Measurements from ENCODE around the gene SHC3. TPM values are rescaled to one million over a fixed set of nuclear protein-coding genes. Genes with fewer than 3 reads are reported as not detected.

The SHC3 gene
- total RNA-seq, 6 donors from 2014 or later = 11.0 to 22.0 (median 14.0) TPM

GRCh38 chr9:89153232-89154017 is 25.2 kb downstream of the SHC3 start:
- no peak for TF ChIP-seq POLR2AphosphoS5 (IDR thresholded peaks at IDR 0.05)
- no peak for TF ChIP-seq EP300 (IDR thresholded peaks at IDR 0.05)
- TF ChIP-seq POLR2A (IDR thresholded peaks at IDR 0.05) = no peak
- no peak for TF ChIP-seq CTCF (IDR thresholded peaks at IDR 0.05)
- H3K36me3 ChIP-seq = no peaks in the 10 kb centered on the region
- WGBS, 2 donors = 66 to 78% methylated on average over 10 to 14 of the region's 14 CpGs
- no peak overlapping the region for H3K4me3 ChIP-seq
- ATAC-seq (ENCODE audit: low FRiP score in 2 of 2) = peak; percentile 58 to 75
- peak in 1 of 2 donors; percentile 56 for DNase-seq
- H3K27ac ChIP-seq = no peak overlapping the region
- H3K27me3 ChIP-seq = no peaks in the 10 kb centered on the region
- peaks cover 0 to 9% (median 0%) of the 10 kb centered on the region in 4 donors for H3K4me1 ChIP-seq
- H3K9me3 ChIP-seq = no peaks in the 10 kb centered on the region

DNA sequence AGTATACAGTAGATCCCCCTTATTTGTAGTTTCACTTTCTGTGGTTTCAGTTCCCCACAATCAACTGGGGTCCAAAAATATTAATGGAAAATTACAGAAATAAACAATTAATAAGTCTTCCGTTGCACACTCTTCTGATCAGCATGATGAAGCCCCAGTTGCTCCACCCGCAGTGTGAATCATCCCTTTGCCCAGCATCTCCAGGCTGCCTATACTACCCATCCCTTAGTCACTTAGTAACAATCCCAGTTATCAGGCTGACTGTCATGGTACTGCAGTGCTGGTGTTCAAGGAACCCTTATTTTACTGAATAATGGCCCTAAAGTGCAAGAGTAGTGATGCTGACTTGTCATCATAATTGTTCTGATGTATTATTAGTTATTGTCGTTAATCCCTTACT is 28.9 kb downstream of the SHC3 start:
- no peaks in the 10 kb centered on the region for H3K9me3 ChIP-seq
- TF ChIP-seq CTCF (IDR thresholded peaks at IDR 0.05) = no peak
- TF ChIP-seq POLR2A (IDR thresholded peaks at IDR 0.05) = no peak
- TF ChIP-seq POLR2AphosphoS5 (IDR thresholded peaks at IDR 0.05) = no peak
- TF ChIP-seq EP300 (IDR thresholded peaks at IDR 0.05) = no peak
- H3K27ac ChIP-seq = no peak overlapping the region
- no peak overlapping the region for H3K4me3 ChIP-seq
- peaks cover 0 to 9% (median 0%) of the 10 kb centered on the region in 4 donors for H3K4me1 ChIP-seq
- no peaks in the 10 kb centered on the region for H3K27me3 ChIP-seq
- WGBS, 2 donors = 90 to 93% methylated on average over 3 of the region's 3 CpGs
- DNase-seq (no peak), ATAC-seq (ENCODE audit: low FRiP score in 2 of 2) (no peak)
- H3K36me3 ChIP-seq = no peaks in the 10 kb centered on the region

GRCh38 chr9:89145097-89145496 is 33.5 kb downstream of the SHC3 start:
- DNase-seq = no peak
- H3K27ac ChIP-seq = no peak overlapping the region
- peaks cover 0 to 2% (median 0%) of the 10 kb centered on the region in 4 donors for H3K4me1 ChIP-seq
- no peak overlapping the region for H3K4me3 ChIP-seq
- H3K36me3 ChIP-seq = no peaks in the 10 kb centered on the region
- no peaks in the 10 kb centered on the region for H3K27me3 ChIP-seq
- ATAC-seq (ENCODE audit: low FRiP score in 2 of 2) = no peak
- TF ChIP-seq CTCF (IDR thresholded peaks at IDR 0.05) (no peak), EP300 (IDR thresholded peaks at IDR 0.05) (no peak), POLR2A (IDR thresholded peaks at IDR 0.05) (no peak), POLR2AphosphoS5 (IDR thresholded peaks at IDR 0.05) (no peak)
- H3K9me3 ChIP-seq = no peaks in the 10 kb centered on the region
- WGBS, 2 donors = 63 to 70% methylated on average over 3 of the region's 3 CpGs

GRCh38 chr9:89144238-89144637 is 34.4 kb downstream of the SHC3 start:
- no peak overlapping the region for H3K4me3 ChIP-seq
- no peak overlapping the region for H3K27ac ChIP-seq
- H3K27me3 ChIP-seq = no peaks in the 10 kb centered on the region
- peaks cover 0 to 7% (median 2%) of the 10 kb centered on the region in 4 donors for H3K4me1 ChIP-seq
- TF ChIP-seq EP300 (IDR thresholded peaks at IDR 0.05) (no peak), POLR2A (IDR thresholded peaks at IDR 0.05) (no peak), CTCF (IDR thresholded peaks at IDR 0.05) (no peak), POLR2AphosphoS5 (IDR thresholded peaks at IDR 0.05) (no peak)
- no peak for DNase-seq
- H3K9me3 ChIP-seq = no peaks in the 10 kb centered on the region
- no peak for ATAC-seq (ENCODE audit: low FRiP score in 2 of 2)
- WGBS, 2 donors = 46 to 62% methylated on average over 2 of the region's 2 CpGs
- H3K36me3 ChIP-seq = no peaks in the 10 kb centered on the region

- Histone ChIP-seq H3K4me3 (no peak overlapping the region), H3K27me3 (no peaks in the 10 kb centered on the region), H3K36me3 (no peaks in the 10 kb centered on the region), H3K9me3 (no peaks in the 10 kb centered on the region), H3K4me1 (peaks cover 0 to 9% (median 5%) of the 10 kb centered on the region in 4 donors), H3K27ac (no peak overlapping the region)
- TF ChIP-seq POLR2AphosphoS5 (IDR thresholded peaks at IDR 0.05) (no peak), POLR2A (IDR thresholded peaks at IDR 0.05) (no peak), EP300 (IDR thresholded peaks at IDR 0.05) (no peak), CTCF (IDR thresholded peaks at IDR 0.05) (no peak)
- WGBS, 2 donors = 89 to 94% methylated on average over 5 of the region's 5 CpGs
- DNase-seq (no peak), ATAC-seq (ENCODE audit: low FRiP score in 2 of 2) (no peak)
These were observed 35.4 kb downstream of the SHC3 start for GRCh38 chr9:89143266-89143665.

All from upper lobe of left lung (tissue), 6 donors.